ENCODE measurements around the gene GRHL3. TPM values are rescaled to one million over a fixed set of nuclear protein-coding genes. Genes with fewer than 3 reads are reported as not detected.
A peak's percentile ranks its signal among the peaks of the same experiment; 100 is the strongest.

Gene GRHL3
- total and polyA plus RNA-seq, 10 of the 15 experiments (the other 5 are each of a cell fraction or from before 2014, with no cell fraction given), result 0.07 to 0.87 (median 0.34) TPM

DNA sequence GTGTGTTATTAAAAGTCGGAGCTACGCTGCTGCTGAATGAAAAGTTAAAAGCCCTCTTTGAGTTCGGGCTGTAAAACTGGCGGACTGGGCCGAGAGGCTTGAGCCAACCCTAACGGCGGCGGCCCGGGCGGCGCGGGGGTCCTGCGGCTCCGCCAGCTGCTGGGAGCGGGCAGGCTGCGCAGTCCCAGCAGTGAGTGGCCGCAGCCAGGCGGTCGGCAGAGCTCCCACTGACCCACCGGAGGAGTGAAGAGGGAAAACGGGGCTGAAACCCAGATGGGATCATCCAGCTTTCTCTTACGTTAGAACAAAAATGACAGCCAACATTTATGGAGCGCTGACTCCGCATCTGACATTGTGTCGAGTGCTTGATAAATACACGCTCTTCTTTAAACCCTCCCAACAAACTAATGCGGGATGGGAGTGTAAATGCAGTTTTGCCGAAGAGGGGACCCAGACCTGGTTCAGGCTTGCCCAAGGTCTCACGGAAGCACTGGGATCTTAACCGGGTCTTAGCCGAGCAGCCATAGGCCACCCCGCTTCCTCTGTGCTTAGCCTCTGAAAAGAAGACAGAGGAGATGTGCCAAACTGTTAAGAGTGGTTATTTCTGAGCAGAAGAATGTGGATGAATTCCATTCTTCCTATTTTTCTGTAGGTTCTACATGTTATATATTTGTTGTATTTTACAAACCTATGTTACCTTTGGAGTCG is 3.5 kb downstream of the GRHL3 start:
- no TSS peak for BruUV-seq (replicated peaks)
- FAIRE-seq (no peak), ATAC-seq (peak; percentile 32), DNase-seq (ENCODE audit: low read depth, low spot score) (no peak)
- Histone ChIP-seq H3K4me1 (ENCODE audit: control insufficient read depth, insufficient read depth, low read length) (peaks cover 21% of the 10 kb centered on the region), H4K20me1 (ENCODE audit: control insufficient read depth, insufficient read depth) (no peaks in the 10 kb centered on the region), H3K4me2 (ENCODE audit: control insufficient read depth, insufficient read depth) (peak overlapping the region; percentile 93), H3K79me2 (ENCODE audit: control insufficient read depth, insufficient read depth, low read length) (no peaks in the 10 kb centered on the region), H3K9me3 (replicated peaks; ENCODE audit: control insufficient read depth, insufficient read depth, low read length) (no peaks in the 10 kb centered on the region), H3K4me3 (peak overlapping the region; percentile 44; the same call in 1 of the 2 replicates), H3K27ac (ENCODE audit: control insufficient read depth, insufficient read depth) (no peak overlapping the region), H3K36me3 (ENCODE audit: control insufficient read depth in 2 of 2, insufficient read depth in 2 of 2, low read length in 1 of 2) (no peaks in the 10 kb centered on the region), H3K27me3 (replicated peaks in 1 of 2; ENCODE audit: control insufficient read depth in 2 of 2, insufficient read depth in 2 of 2, low read length in 1 of 2) (peaks cover 11 to 27% of the 10 kb centered on the region in 2 experiments), H2AFZ (ENCODE audit: control insufficient read depth, low read depth, low read length) (peak overlapping the region; percentile 79; the same call in 1 of the 2 replicates), H3K9ac (ENCODE audit: control insufficient read depth, insufficient read depth, low read length) (peak overlapping the region; percentile 34; the same call in 1 of the 2 replicates)
- intact Hi-C loops (cut with micrococcal nuclease; ENCODE audit: unreplicated experiment) (no loop called here), in situ Hi-C loops (cut with MboI) (no loop called here)
- CTCF ChIA-PET, result interaction anchor here (1.1 to 2.7 kb wide), 3 partner anchors 69 to 124 kb away, joined by 3 to 9 read pairs (median 8); no protein-coding TSS in a partner anchor
- TF ChIP-seq FOXM1 (IDR thresholded peaks at IDR 0.05; ENCODE audit: low read depth, low read length), result no peak
- peak; percentile 56 for TF ChIP-seq SUZ12 (IDR thresholded peaks at IDR 0.05; ENCODE audit: unreplicated experiment)
- SMC1A ChIA-PET (ENCODE audit: uncharacterized antibody, unreplicated experiment), result no interaction called here
- WGBS (ENCODE audit: insufficient coverage, insufficient replicate concordance, low lambda C conversion rate, missing lambda C conversion rate), result 45% methylated on average over 33 of the region's 33 CpGs
- RAD21 ChIA-PET (ENCODE audit: unreplicated experiment), result interaction anchor here (2.2 kb wide), 1 partner anchor 69 kb away, joined by 11 read pairs; no protein-coding TSS in a partner anchor
- POLR2A ChIA-PET, result no interaction called here

DNA sequence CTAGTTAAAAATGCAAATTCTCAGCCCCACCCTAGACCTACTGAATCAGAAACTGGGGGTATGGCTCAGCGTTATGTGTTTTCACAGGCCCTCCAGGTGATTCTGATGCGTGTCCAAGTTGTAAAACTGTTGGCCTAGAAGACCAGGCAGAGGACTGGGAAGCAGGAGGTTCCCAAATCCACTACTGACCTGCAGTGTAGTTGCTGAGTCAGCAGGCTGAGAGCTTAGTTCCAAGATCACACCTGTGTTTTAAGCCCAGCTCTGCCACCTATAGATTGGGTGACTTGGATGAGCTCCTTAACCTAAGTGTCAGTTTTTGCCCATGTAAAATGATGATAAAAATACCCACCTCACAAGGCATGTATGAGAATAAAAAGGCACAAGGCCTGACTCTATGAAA is 4.1 kb downstream of the GRHL3 start:
- 100% methylated on average over 2 of the region's 2 CpGs for WGBS (ENCODE audit: insufficient coverage, insufficient replicate concordance, low lambda C conversion rate, missing lambda C conversion rate)

More for the DNA sequence above, 4.1 kb downstream of the GRHL3 start:
- no peak for TF ChIP-seq SIX5 (IDR thresholded peaks at IDR 0.05; ENCODE audit: low read depth, low read length, severe bottlenecking)
- TF ChIP-seq, protein P1, sequence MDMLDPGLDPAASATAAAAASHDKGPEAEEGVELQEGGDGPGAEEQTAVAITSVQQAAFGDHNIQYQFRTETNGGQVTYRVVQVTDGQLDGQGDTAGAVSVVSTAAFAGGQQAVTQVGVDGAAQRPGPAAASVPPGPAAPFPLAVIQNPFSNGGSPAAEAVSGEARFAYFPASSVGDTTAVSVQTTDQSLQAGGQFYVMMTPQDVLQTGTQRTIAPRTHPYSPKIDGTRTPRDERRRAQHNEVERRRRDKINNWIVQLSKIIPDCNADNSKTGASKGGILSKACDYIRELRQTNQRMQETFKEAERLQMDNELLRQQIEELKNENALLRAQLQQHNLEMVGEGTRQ (IDR thresholded peaks at IDR 0.05; ENCODE audit: borderline replicate concordance, low read depth, low read length), result no peak
- CTCF ChIA-PET, result interaction anchor here (1.1 to 2.7 kb wide), 2 partner anchors 70 to 125 kb away, joined by 3 to 8 read pairs; no protein-coding TSS in a partner anchor
- RAD21 ChIA-PET (ENCODE audit: unreplicated experiment), result no interaction called here
- in situ Hi-C loops (cut with MboI), result no loop called here
- intact Hi-C loops (cut with micrococcal nuclease; ENCODE audit: unreplicated experiment), result no loop called here
- POLR2A ChIA-PET, result no interaction called here
- no peak for FAIRE-seq
- no peaks in the 10 kb centered on the region for H3K36me3 ChIP-seq (ENCODE audit: control insufficient read depth in 2 of 2, insufficient read depth in 2 of 2, low read length in 1 of 2)
- DNase-seq (ENCODE audit: low read depth, low spot score), result no peak
- H3K9ac ChIP-seq (ENCODE audit: control insufficient read depth, insufficient read depth, low read length), result no peak overlapping the region
- no peak overlapping the region for H3K27ac ChIP-seq (ENCODE audit: control insufficient read depth, insufficient read depth)
- H2AFZ ChIP-seq (ENCODE audit: control insufficient read depth, low read depth, low read length), result no peak overlapping the region
- H3K4me1 ChIP-seq (ENCODE audit: control insufficient read depth, insufficient read depth, low read length), result peaks cover 21% of the 10 kb centered on the region
- ATAC-seq, result no peak
- no TSS peak for BruUV-seq (replicated peaks)
- H3K27me3 ChIP-seq (replicated peaks in 1 of 2; ENCODE audit: control insufficient read depth in 2 of 2, insufficient read depth in 2 of 2, low read length in 1 of 2), result peaks cover 11 to 27% of the 10 kb centered on the region in 2 experiments
- H3K4me3 ChIP-seq, result no peak overlapping the region
- SMC1A ChIA-PET (ENCODE audit: uncharacterized antibody, unreplicated experiment), result no interaction called here
- no peak overlapping the region for H3K4me2 ChIP-seq (ENCODE audit: control insufficient read depth, insufficient read depth)
- H3K9me3 ChIP-seq (replicated peaks; ENCODE audit: control insufficient read depth, insufficient read depth, low read length), result no peaks in the 10 kb centered on the region
- no peaks in the 10 kb centered on the region for H4K20me1 ChIP-seq (ENCODE audit: control insufficient read depth, insufficient read depth)
- no peaks in the 10 kb centered on the region for H3K79me2 ChIP-seq (ENCODE audit: control insufficient read depth, insufficient read depth, low read length)
